Ovary (tissue), 9 donors: Measurements from ENCODE around the gene LAMA2. TPM values are rescaled to one million over a fixed set of nuclear protein-coding genes. Genes with fewer than 3 reads are reported as not detected.

Experiments
- DNase-seq, 5 donors: peaks; one replicate each; pipeline ENCODE4 v3.0.0-alpha.2; 2019 to 2020
- H3K27ac ChIP-seq, 2 donors: fragments of 200-600 bp; one replicate each; pipeline versions ENCODE4 v1.5.1 to v1.8.0; 2019 to 2022
- H3K27me3 ChIP-seq: fragments of 200-600 bp; one replicate; pipeline ENCODE4 v1.8.0; 2022
- H3K36me3 ChIP-seq: fragments of 200-600 bp; sonication (generic); one replicate; pipeline ENCODE4 v1.5.1; 2019
- H3K4me1 ChIP-seq: one replicate; pipeline ENCODE4 v1.8.1; 2013; ENCODE audit warnings: mild to moderate bottlenecking, moderate library complexity; ENCODE audit not compliant: insufficient read depth
- H3K4me3 ChIP-seq: fragments of 200-600 bp; sonication (generic); one replicate; pipeline ENCODE4 v1.5.1; 2017
- H3K9me3 ChIP-seq, 2 donors: fragments of 200-600 bp in 1 of 2; sonication (generic) in 1 of 2; one replicate each; pipeline versions ENCODE4 v1.5.1 to v1.8.1; 2013 to 2019; ENCODE audit warnings: mild to moderate bottlenecking in 1 of 2, moderate library complexity in 1 of 2
- EP300 ChIP-seq: sonication (generic); formaldehyde crosslinking; IDR thresholded peaks from one replicate; pipeline ENCODE4 v1.6.1; 2017; ENCODE audit warnings: antibody characterized with exemption
- POLR2A ChIP-seq: fragments of 450-650 bp; IDR thresholded peaks from one replicate; pipeline ENCODE4 v1.6.1; 2017; ENCODE audit warnings: antibody characterized with exemption, mild to moderate bottlenecking, moderate library complexity
- WGBS, 3 donors: extraction: QIAGEN DNeasy Blood & Tissue Kit in 1 of 3; methylation state at CpG; one replicate each; pipeline versions ENCODE4 v1.1.5 to v1.1.7; 2013 to 2017; 5-methylcytosine and 5-hydroxymethylcytosine counted together
- intact Hi-C, 4 donors: fragments of 100-400 bp; cut with DNase I; formaldehyde crosslinking; loops; one replicate each; pipeline versions ENCODE4 v1.11.0 to v1.15.1; 2022 to 2023
- polyA plus RNA-seq, 2 donors: library from polyadenylated mRNA; stranded (reverse); fragments of 200-250 nt in 1 of 2; fragments of 350-450 nt in 1 of 2; fragmentation: Illumina TruSeq in 1 of 2; extraction: RNeasy Lipid Tissue Mini Kit (QIAGEN cat#74804) in 1 of 2; gene quantifications; one replicate each; pipeline ENCODE4 v1.2.3, GENCODE V29; 2013 to 2014
- total RNA-seq, 7 donors: library from RNA; depleted of rRNA in 2 of 7; stranded (reverse); fragments of >200 nt in 2 of 7; fragmentation: NEBNext Ultra II Directional in 3 of 7; extraction: Animal tissue kit (Norgen Biotek cat#: 25700) in 3 of 7; gene quantifications; one replicate each; pipeline versions ENCODE4 v1.1.0 to v1.2.4, GENCODE V29; 2016 to 2023
- TF ChIP-seq, protein P1 (sequence below), 3 donors: fragments of 450-650 bp in 2 of 3; fragments of 200-600 bp in 1 of 3; IDR thresholded peaks; one replicate each; pipeline versions ENCODE4 v1.5.1 to v1.8.0; 2016 to 2022; ENCODE audit warnings: antibody characterized with exemption in 3 of 3, mild to moderate bottlenecking in 1 of 3
- donor health status: DM: no; HTN: no; CAD: no; lungs with moderate emphysema.
- donor health status: DM: no; HTN: no; CAD: no.
- donor health status: Bipolar disorder and iron deficiency.
- donor health status: DM: yes; HTN: yes; CAD: no.
- donor health status: DM: no; HTN: no; CAD: no.
- donor health status: DM: yes; HTN: yes; CAD: no.

Gene LAMA2
- total and polyA plus RNA-seq, 9 donors, result 42.5 to 226 (median 121) TPM

DNA sequence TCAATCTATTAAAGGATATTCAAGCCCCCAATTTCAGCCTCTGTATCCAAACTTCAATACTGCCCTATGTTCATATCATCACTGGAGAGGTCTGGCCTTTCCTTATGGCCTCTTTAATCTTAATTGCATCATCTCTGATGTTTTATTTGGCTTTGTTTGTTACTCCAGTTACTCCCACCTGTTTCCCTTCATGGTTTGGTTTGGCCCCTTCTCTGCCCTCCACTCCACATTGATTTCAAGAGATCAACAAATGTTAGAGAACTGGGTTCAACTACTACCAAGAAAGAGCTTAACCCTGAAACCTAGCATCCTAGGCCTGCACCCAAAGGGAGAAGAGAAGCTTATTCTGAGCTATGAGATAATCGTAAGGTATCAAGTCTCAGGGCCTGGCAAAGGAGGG, 221.6 kb downstream of the LAMA2 start:
- H3K27me3 ChIP-seq, result no peaks in the 10 kb centered on the region
- TF ChIP-seq, protein P1, sequence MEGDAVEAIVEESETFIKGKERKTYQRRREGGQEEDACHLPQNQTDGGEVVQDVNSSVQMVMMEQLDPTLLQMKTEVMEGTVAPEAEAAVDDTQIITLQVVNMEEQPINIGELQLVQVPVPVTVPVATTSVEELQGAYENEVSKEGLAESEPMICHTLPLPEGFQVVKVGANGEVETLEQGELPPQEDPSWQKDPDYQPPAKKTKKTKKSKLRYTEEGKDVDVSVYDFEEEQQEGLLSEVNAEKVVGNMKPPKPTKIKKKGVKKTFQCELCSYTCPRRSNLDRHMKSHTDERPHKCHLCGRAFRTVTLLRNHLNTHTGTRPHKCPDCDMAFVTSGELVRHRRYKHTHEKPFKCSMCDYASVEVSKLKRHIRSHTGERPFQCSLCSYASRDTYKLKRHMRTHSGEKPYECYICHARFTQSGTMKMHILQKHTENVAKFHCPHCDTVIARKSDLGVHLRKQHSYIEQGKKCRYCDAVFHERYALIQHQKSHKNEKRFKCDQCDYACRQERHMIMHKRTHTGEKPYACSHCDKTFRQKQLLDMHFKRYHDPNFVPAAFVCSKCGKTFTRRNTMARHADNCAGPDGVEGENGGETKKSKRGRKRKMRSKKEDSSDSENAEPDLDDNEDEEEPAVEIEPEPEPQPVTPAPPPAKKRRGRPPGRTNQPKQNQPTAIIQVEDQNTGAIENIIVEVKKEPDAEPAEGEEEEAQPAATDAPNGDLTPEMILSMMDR (IDR thresholded peaks at IDR 0.05), result no peak
- no peak for TF ChIP-seq POLR2A
- TF ChIP-seq EP300, result no peak
- H3K4me1 ChIP-seq, result peaks cover 5% of the 10 kb centered on the region
- no peak overlapping the region for H3K4me3 ChIP-seq
- intact Hi-C loops, result no loop called here
- no peaks in the 10 kb centered on the region for H3K36me3 ChIP-seq
- DNase-seq, result no peak
- H3K9me3 ChIP-seq, result no peaks in the 10 kb centered on the region
- WGBS, 3 donors, result 90 to 100% (median 93%) methylated on average over 1 of the region's 1 CpG
- no peak overlapping the region for H3K27ac ChIP-seq

GRCh38 chr6:129105035-129105434, 222.1 kb downstream of the LAMA2 start:
- Histone ChIP-seq H3K27ac (no peak overlapping the region), H3K9me3 (no peaks in the 10 kb centered on the region), H3K4me1 (peaks cover 5% of the 10 kb centered on the region), H3K4me3 (no peak overlapping the region), H3K27me3 (no peaks in the 10 kb centered on the region), H3K36me3 (no peaks in the 10 kb centered on the region)
- no peak for TF ChIP-seq EP300
- TF ChIP-seq, protein P1 (IDR thresholded peaks at IDR 0.05), result no peak
- intact Hi-C loops, result no loop called here
- no peak for DNase-seq
- WGBS, 3 donors, result 86 to 91% (median 90%) methylated on average over 1 of the region's 1 CpG

DNA sequence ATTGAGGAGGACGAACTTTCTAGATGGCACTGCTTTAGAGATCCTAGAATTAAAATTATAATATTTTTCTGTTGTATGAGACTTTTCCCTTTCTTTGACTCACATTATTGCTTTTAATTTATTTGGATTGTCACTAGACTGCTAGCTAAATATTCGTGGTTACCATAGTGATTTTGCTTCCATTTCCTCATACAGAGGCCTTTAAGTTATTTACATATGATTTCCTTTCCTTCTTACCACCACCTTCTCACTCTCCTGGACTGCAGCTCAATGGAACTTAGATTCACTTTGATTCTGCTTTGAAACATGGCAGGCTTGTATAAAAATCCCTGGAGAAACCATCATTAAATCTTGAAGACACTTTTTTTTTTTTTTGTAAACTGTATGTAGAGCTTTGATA, 222.9 kb downstream of the LAMA2 start:
- H3K4me3 ChIP-seq, result no peak overlapping the region
- no peaks in the 10 kb centered on the region for H3K9me3 ChIP-seq
- H3K27ac ChIP-seq, result no peak overlapping the region
- H3K36me3 ChIP-seq, result no peaks in the 10 kb centered on the region
- WGBS, 3 donors, result 85 to 92% (median 90%) methylated on average over 2 of the region's 2 CpGs
- H3K4me1 ChIP-seq, result peaks cover 7% of the 10 kb centered on the region
- intact Hi-C loops, result no loop called here
- no peaks in the 10 kb centered on the region for H3K27me3 ChIP-seq
- DNase-seq, result no peak
- TF ChIP-seq, protein P1 (IDR thresholded peaks at IDR 0.05), result no peak
- TF ChIP-seq EP300 (no peak), POLR2A (no peak)

DNA sequence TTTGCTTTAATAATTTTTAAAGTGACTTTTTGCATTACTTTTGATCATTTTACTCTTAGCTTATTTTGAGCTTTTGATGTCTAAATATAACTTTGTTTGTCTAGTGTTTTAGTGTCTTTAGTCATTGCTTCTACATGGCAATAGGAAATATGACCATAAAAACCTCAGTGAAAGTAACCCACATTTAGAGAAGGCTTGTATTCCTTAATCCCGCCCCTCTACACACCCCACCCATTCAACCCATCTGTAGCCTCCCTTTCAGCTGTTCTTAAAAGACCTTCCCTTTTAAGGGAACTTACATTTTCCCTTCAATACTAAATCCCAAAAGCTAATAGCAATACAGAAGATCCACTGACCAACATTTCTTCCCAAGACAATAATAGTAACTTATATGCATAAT, 225.4 kb downstream of the LAMA2 start:
- H3K4me3 ChIP-seq, result no peak overlapping the region
- no peaks in the 10 kb centered on the region for H3K9me3 ChIP-seq
- H3K27ac ChIP-seq, result no peak overlapping the region
- intact Hi-C loops, result no loop called here
- H3K36me3 ChIP-seq, result no peaks in the 10 kb centered on the region
- TF ChIP-seq EP300 (no peak), POLR2A (no peak)
- TF ChIP-seq, protein P1 (IDR thresholded peaks at IDR 0.05), result no peak
- no peak for DNase-seq
- H3K27me3 ChIP-seq, result no peaks in the 10 kb centered on the region
- peaks cover 3% of the 10 kb centered on the region for H3K4me1 ChIP-seq
- WGBS, 3 donors, result 0 to 44% (median 29%) methylated on average over 1 of the region's 1 CpG
